Heart right ventricle (tissue), 16 donors: ENCODE data around the gene GNAO1. TPM values are rescaled to one million over a fixed set of nuclear protein-coding genes. Genes with fewer than 3 reads are reported as not detected.

ENCODE experiments used
- ATAC-seq, 8 donors: fragments of 200-7000 bp; cut with Tn5 transposase; one replicate each; pipeline ENCODE4 v1.9.1; 2020; ENCODE audit warnings: mild to moderate bottlenecking in 8 of 8, moderate library complexity in 8 of 8, moderate number of reproducible peaks in 1 of 8
- DNase-seq, 2 donors: peaks; one replicate each; pipeline ENCODE4 v3.0.0-alpha.2; 2020
- H3K27ac ChIP-seq, 10 donors: fragments of 200-600 bp; sonication (generic) in 2 of 10; one replicate each; pipeline versions ENCODE4 v1.5.0 to v1.8.0; 2020 to 2022; ENCODE audit warnings: mild to moderate bottlenecking in 3 of 10
- H3K27me3 ChIP-seq, 7 donors: fragments of 200-600 bp; one replicate each; pipeline ENCODE4 v1.8.0; 2021 to 2022; ENCODE audit warnings: mild to moderate bottlenecking in 2 of 7
- H3K36me3 ChIP-seq, 9 donors: fragments of 200-600 bp; sonication (generic) in 1 of 9; one replicate each; pipeline versions ENCODE4 v1.5.0 to v1.8.0; 2020 to 2022; ENCODE audit warnings: mild to moderate bottlenecking in 2 of 9
- H3K4me1 ChIP-seq, 9 donors: fragments of 200-600 bp; sonication (generic) in 1 of 9; one replicate each; pipeline versions ENCODE4 v1.5.0 to v1.8.0; 2020 to 2022; ENCODE audit warnings: mild to moderate bottlenecking in 4 of 9
- H3K4me3 ChIP-seq, 10 donors: fragments of 200-600 bp; sonication (generic) in 2 of 10; one replicate each; pipeline versions ENCODE4 v1.5.0 to v1.8.0; 2020 to 2022; ENCODE audit warnings: mild to moderate bottlenecking in 7 of 10, moderate library complexity in 2 of 10
- H3K9me3 ChIP-seq, 11 donors: fragments of 200-600 bp in 10 of 11; sonication (generic) in 2 of 11; one replicate each; pipeline versions ENCODE4 v1.5.0 to v1.8.0; 2013 to 2022; ENCODE audit warnings: mild to moderate bottlenecking in 2 of 11, control low read depth in 1 of 11, moderate library complexity in 1 of 11
- WGBS, 2 donors: extraction: QIAGEN DNeasy Blood & Tissue Kit; methylation state at CpG; one replicate each; pipeline ENCODE4 v1.1.7; 2013; ENCODE audit warnings: inconsistent platforms in 1 of 2; 5-methylcytosine and 5-hydroxymethylcytosine counted together
- intact Hi-C, 10 donors: fragments of 100-400 bp; cut with DNase I; formaldehyde crosslinking; loops; one replicate each; pipeline versions ENCODE4 v1.11.1 to v1.14.2; 2022
- polyA plus RNA-seq, 2 donors: library from polyadenylated mRNA; stranded (reverse); fragments of 200-250 nt; gene quantifications; one replicate each; pipeline ENCODE4 v1.2.3, GENCODE V29; 2013
- total RNA-seq, 10 donors: library from RNA; stranded (reverse); fragmentation: NEBNext Ultra II Directional in 3 of 10; extraction: Animal tissue kit (Norgen Biotek cat#: 25700) in 3 of 10; gene quantifications; one replicate each; pipeline versions ENCODE4 v1.2.1 to v1.2.4, GENCODE V29; 2021 to 2023
- TF ChIP-seq, protein P1 (sequence below), 9 donors: fragments of 200-600 bp; sonication (generic) in 2 of 9; IDR thresholded peaks; one replicate each; pipeline versions ENCODE4 v1.5.0 to v1.8.0; 2021 to 2022; ENCODE audit warnings: antibody characterized with exemption in 9 of 9, mild to moderate bottlenecking in 5 of 9, moderate library complexity in 1 of 9
- donor health status: Arrhythmogenic right ventricular cardiomyopathy.
- donor health status: ischemic (EF 13 %, LVEDD 7.1; RV severe dilation, severe dysfunction).
- donor health status: healthy with polysubstance abuse.
- donor health status: DM: no; HTN: yes; CAD: no.
- donor health status: DM: no; HTN: no; CAD: no.
- donor health status: ischemic (EF 25% LVEDD 6.9; RV normal size, moderate dysfunction).
- donor health status: ischemic (EF 25% LVEDD 5.7; RV mildly dilated, moderate dysfunction).
- donor health status: healthy.
- donor health status: DM: yes; HTN: yes; CAD: no.
- donor health status: Ischemic cardiomyopathy.
- donor health status: ischemic (EF 35%, LVEDD 5.7; RV mildly dilated, moderate dysfunction).
- donor health status: nonischemic (EF 11% LVEDD 7.7; RV severe dilation, severe dysfunction).
- donor health status: DM: yes; HTN: yes; CAD: no.
- donor health status: PGD.
- donor health status: ischemic (EF 29% LVEDD 5.4; RV normal size, mild dysfunction).
- donor health status: nonischemic (EF 23%, LVEDD 6.1; RV moderate dilation, normal function).

Gene GNAO1
- total and polyA plus RNA-seq, 12 donors: 1.4 to 36.7 (median 13.5) TPM

DNA sequence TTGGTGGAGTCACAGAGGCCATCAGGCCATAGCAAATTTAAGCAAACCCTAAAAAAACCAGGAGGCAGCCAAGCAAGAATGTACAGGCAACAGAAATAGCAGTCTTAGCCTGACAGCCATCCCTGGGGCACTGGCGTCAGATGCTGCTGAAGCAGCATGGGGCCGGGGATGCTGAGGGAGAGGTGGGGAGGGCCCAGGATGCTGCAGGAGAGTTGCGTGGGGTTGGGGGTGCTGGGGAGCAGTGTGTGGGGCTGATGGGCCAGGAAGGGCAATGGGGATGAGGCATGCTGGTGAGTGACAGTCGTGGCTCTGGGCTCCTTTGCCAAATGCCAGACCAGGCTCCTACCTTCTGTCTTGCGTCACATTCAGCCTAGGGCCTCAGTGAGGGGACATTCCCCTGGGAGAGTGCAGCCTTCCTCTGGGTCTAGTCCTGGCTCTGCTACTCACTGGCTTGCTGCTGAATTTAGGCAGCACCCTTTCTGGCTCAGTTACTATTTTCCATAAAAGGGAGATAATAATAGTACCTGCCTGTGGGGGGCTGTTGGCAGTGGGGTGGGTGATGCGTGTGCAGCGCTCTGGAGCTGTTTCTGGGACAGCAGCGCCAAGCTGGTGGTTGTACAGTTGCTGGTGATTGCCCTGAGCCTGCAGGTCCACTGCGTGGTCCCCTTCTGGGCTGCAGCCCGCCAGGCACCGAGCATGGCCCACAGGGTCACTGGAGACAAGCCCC lies 146.0 kb downstream of the GNAO1 start:
- WGBS, 2 donors: 84 to 86% methylated on average over 11 of the region's 11 CpGs
- H3K27ac ChIP-seq: no peak overlapping the region
- TF ChIP-seq, protein P1, sequence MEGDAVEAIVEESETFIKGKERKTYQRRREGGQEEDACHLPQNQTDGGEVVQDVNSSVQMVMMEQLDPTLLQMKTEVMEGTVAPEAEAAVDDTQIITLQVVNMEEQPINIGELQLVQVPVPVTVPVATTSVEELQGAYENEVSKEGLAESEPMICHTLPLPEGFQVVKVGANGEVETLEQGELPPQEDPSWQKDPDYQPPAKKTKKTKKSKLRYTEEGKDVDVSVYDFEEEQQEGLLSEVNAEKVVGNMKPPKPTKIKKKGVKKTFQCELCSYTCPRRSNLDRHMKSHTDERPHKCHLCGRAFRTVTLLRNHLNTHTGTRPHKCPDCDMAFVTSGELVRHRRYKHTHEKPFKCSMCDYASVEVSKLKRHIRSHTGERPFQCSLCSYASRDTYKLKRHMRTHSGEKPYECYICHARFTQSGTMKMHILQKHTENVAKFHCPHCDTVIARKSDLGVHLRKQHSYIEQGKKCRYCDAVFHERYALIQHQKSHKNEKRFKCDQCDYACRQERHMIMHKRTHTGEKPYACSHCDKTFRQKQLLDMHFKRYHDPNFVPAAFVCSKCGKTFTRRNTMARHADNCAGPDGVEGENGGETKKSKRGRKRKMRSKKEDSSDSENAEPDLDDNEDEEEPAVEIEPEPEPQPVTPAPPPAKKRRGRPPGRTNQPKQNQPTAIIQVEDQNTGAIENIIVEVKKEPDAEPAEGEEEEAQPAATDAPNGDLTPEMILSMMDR (IDR thresholded peaks at IDR 0.05): no peak
- H3K4me3 ChIP-seq: no peak overlapping the region
- H3K4me1 ChIP-seq: peaks cover 0 to 15% (median 0%) of the 10 kb centered on the region in 9 donors
- no peak for DNase-seq
- ATAC-seq: peak in 5 of 8 donors; percentile 13 to 21 (median 15)
- no peaks in the 10 kb centered on the region for H3K27me3 ChIP-seq
- H3K9me3 ChIP-seq: no peaks in the 10 kb centered on the region
- intact Hi-C loops: no loop called here
- H3K36me3 ChIP-seq: peaks cover 0 to 3% (median 0%) of the 10 kb centered on the region in 9 donors

GRCh38 chr16:56337858-56338325 lies 146.6 kb downstream of the GNAO1 start:
- no peak overlapping the region for H3K27ac ChIP-seq
- intact Hi-C loops: no loop called here
- 91% methylated on average over 11 of the region's 11 CpGs for WGBS, 2 donors
- H3K9me3 ChIP-seq: no peaks in the 10 kb centered on the region
- DNase-seq: no peak
- no peak overlapping the region for H3K4me3 ChIP-seq
- peaks cover 0 to 3% (median 0%) of the 10 kb centered on the region in 9 donors for H3K36me3 ChIP-seq
- H3K4me1 ChIP-seq: peaks cover 0 to 15% (median 0%) of the 10 kb centered on the region in 9 donors
- TF ChIP-seq, protein P1 (IDR thresholded peaks at IDR 0.05): no peak
- H3K27me3 ChIP-seq: no peaks in the 10 kb centered on the region
- no peak for ATAC-seq

DNA sequence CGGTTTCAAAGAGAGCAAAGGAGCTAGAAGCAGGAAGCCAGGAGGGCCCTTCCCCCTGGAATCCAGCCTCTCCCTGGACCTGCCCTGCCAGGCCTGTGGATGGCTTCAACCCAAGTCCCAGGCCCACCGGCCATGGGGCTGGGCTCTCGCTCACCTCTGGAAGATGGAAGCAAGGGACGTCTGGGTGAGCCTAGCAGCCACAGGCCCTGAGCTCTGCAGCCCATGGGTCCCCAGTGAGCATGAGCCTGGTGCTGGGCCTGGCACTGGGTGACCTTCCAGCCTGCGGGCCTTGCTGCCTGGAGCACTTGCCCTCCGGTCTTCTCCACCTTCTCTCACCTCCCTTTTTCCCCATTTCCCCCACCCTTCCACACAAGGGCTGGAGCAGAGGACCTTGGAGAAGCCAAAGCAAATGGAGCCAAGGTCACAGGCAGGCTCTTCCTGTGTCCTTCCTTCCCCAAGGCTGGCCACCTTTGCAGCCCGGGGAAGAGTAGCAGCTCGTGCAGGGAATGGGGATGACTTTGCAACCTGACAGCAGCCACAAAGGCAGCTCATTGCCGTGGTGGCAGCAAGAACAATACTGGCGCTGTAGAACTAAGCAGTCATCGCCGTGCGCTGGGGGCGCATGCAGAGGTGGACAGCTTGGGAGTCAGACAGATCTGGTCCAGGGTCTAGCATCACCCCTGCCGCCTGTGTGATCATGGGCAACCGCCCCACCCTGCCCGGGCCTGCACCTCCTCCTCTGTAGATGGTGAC lies 147.5 kb downstream of the GNAO1 start:
- Histone ChIP-seq H3K4me3 (no peak overlapping the region), H3K4me1 (peaks cover 0 to 15% (median 0%) of the 10 kb centered on the region in 9 donors), H3K27ac (no peak overlapping the region), H3K27me3 (no peaks in the 10 kb centered on the region), H3K36me3 (peaks cover 0 to 3% (median 0%) of the 10 kb centered on the region in 9 donors), H3K9me3 (no peaks in the 10 kb centered on the region)
- intact Hi-C loops: no loop called here
- no peak for ATAC-seq
- 89 to 94% methylated on average over 17 of the region's 17 CpGs for WGBS, 2 donors
- DNase-seq: peak in 1 of 2 donors; percentile 3
- TF ChIP-seq, protein P1 (IDR thresholded peaks at IDR 0.05): no peak

DNA sequence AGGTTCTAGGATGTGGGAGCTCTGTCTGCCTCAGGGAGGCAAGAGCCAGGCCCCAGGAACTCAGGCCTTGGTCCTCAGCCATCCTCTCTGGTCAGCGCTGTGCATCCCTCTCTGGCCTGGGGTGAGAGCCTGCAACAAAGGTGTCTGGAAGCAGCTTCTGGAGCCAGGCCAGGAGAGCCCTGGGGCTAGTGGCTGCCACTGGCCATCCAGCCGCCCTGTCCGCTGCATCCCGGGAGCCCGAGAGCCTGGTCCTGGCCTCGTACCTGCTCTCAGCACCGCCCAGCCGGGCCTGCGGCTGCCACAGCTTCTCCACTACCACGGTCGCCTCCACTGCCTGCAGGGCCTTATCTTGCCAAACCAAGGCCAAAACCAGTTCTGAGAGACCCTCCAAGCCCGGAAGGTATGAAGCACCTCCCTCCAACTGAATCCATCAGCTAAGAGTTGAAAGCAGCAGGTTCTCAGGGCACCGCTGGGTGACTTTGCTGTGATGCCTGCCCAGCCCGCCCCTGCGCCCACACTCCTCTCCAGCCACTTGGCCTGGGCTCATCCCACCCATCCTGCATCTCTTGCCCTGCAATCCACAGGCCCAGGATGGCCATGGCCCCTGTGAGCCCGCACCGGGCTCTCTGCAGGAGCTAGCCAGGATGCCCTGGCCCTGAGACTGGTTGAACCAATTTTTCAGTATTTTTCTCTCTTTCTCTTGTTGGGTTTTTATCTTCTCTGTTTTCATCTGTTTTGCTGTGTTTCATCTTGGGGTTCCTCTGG lies 148.3 kb downstream of the GNAO1 start:
- intact Hi-C loops: no loop called here
- ATAC-seq (no peak), DNase-seq (peak in 1 of 2 donors; percentile 7)
- Histone ChIP-seq H3K4me3 (no peak overlapping the region), H3K27ac (no peak overlapping the region), H3K9me3 (no peaks in the 10 kb centered on the region), H3K4me1 (peaks cover 0 to 15% (median 0%) of the 10 kb centered on the region in 9 donors), H3K36me3 (peaks cover 0 to 4% (median 0%) of the 10 kb centered on the region in 9 donors), H3K27me3 (no peaks in the 10 kb centered on the region)
- TF ChIP-seq, protein P1 (IDR thresholded peaks at IDR 0.05): no peak
- WGBS, 2 donors: 95 to 96% methylated on average over 17 of the region's 17 CpGs
